OCI-LY7 (cell line): ENCODE results near the gene DOCK9. TPM values are rescaled to one million over a fixed set of nuclear protein-coding genes. Genes with fewer than 3 reads are reported as not detected.

Experiments used
- BruUV-seq: library from RNA; stranded (reverse); fragments of 400-500 nt; replicated peaks from 2 replicates; lab custom pipeline; 2021; lab: Mats Ljungman, UMichigan
- CTCF ChIA-PET: fragments of 300-600 bp; sonication (Branson Sonifier 250); formaldehyde crosslinking; loops from one replicate; lab custom pipeline; 2022; ENCODE audit warnings: antibody characterized with exemption; ENCODE audit not compliant: unreplicated experiment; lab: Charles Lee
- POLR2A ChIA-PET: fragments of 300-600 bp; sonication (Branson Sonifier 250); formaldehyde crosslinking; loops from one replicate; lab custom pipeline; 2022; ENCODE audit warnings: antibody characterized with exemption; lab: Charles Lee
- DNase-seq: peaks from one replicate; pipeline ENCODE4 v3.0.0-alpha.2; 2015; ENCODE audit warnings: low spot score
- H2AFZ ChIP-seq: fragments of 200-600 bp; sonication (generic), shearing (Covaris generic); 2 replicates; pipeline ENCODE4 v1.6.1; 2014; ENCODE audit warnings: mild to moderate bottlenecking, antibody characterized with exemption, low read length, moderate library complexity
- H3K27ac ChIP-seq: fragments of 200-600 bp; sonication (generic); 2 replicates; pipeline ENCODE4 v1.5.1; 2014; ENCODE audit warnings: mixed run types, low read depth, mild to moderate bottlenecking, moderate library complexity, low read length, inconsistent platforms; ENCODE audit not compliant: poor library complexity, severe bottlenecking
- H3K36me3 ChIP-seq: fragments of 200-600 bp; sonication (generic); 2 replicates; pipeline ENCODE4 v1.6.1; 2014; ENCODE audit warnings: mild to moderate bottlenecking, antibody characterized with exemption, low read length, moderate library complexity, mixed read lengths; ENCODE audit not compliant: insufficient read depth
- H3K4me1 ChIP-seq: fragments of 200-600 bp; sonication (generic); 2 replicates; pipeline ENCODE4 v1.5.1; 2014; ENCODE audit warnings: mild to moderate bottlenecking, low read length; ENCODE audit not compliant: insufficient read depth, poor library complexity, severe bottlenecking
- H3K4me2 ChIP-seq: fragments of 200-600 bp; sonication (generic); 2 replicates; pipeline ENCODE4 v1.6.1; 2014; ENCODE audit warnings: mild to moderate bottlenecking, low read length
- H3K4me3 ChIP-seq: fragments of 200-600 bp; sonication (generic); 2 replicates; pipeline ENCODE4 v1.5.1; 2014; ENCODE audit warnings: mild to moderate bottlenecking, low read depth, low read length; ENCODE audit not compliant: poor library complexity, severe bottlenecking
- H3K79me2 ChIP-seq: fragments of 200-600 bp; sonication (generic); 2 replicates; pipeline ENCODE4 v1.6.1; 2016; ENCODE audit warnings: low read depth, mild to moderate bottlenecking, low read length, moderate library complexity, mixed read lengths; ENCODE audit not compliant: insufficient read depth
- H3K9me2 ChIP-seq: fragments of 200-600 bp; sonication (generic); 2 replicates; pipeline ENCODE4 v1.6.1; 2016; ENCODE audit warnings: mild to moderate bottlenecking, low read length, mixed read lengths; ENCODE audit not compliant: insufficient read depth
- H3K9me3 ChIP-seq: fragments of 200-600 bp; sonication (generic); 2 replicates; pipeline ENCODE4 v1.6.1; 2014; ENCODE audit warnings: mild to moderate bottlenecking, mixed run types, low read length, mixed read lengths
- H4K20me1 ChIP-seq: fragments of 200-600 bp; sonication (generic); 2 replicates; pipeline ENCODE4 v1.6.1; 2014; ENCODE audit warnings: mild to moderate bottlenecking, antibody characterized with exemption, low read length, moderate library complexity, mixed read lengths; ENCODE audit not compliant: insufficient read depth
- CTCF ChIP-seq: fragments of 200-600 bp; sonication (generic); conservative IDR thresholded peaks from 2 replicates; pipeline ENCODE4 v1.5.1; 2014; ENCODE audit warnings: mild to moderate bottlenecking, antibody characterized with exemption, low read length, moderate library complexity, mixed read lengths
- EZH2phosphoT487 ChIP-seq: fragments of 200-600 bp; sonication (generic); IDR thresholded peaks from 2 replicates; pipeline ENCODE4 v1.6.1; 2018; ENCODE audit warnings: low read depth, borderline replicate concordance, mild to moderate bottlenecking, mixed run types, antibody characterized with exemption, low read length, moderate library complexity, mixed read lengths
- intact Hi-C: fragments of 100-400 bp; cut with micrococcal nuclease; formaldehyde crosslinking; loops from one replicate; pipeline ENCODE4 v1.10.0; 2022; ENCODE audit not compliant: unreplicated experiment
- total RNA-seq, 2 experiments: library from RNA; depleted of rRNA in 1 of 2; stranded (reverse); fragments of >200 nt in 1 of 2; shearing (Covaris generic) in 1 of 2; gene quantifications; 2 replicates each; pipeline ENCODE4 v1.2.3, GENCODE V29; 2014 to 2022

DOCK9 gene
- total RNA-seq, 2 experiments from 2014 or later, result 24.0 to 28.0 TPM

- H3K79me2 ChIP-seq, result no peaks in the 10 kb centered on the region
Observed at GRCh38 chr13:98869408-98870090, 108.3 kb downstream of the DOCK9 start.

GRCh38 chr13:98868932-98869331 lies 108.9 kb downstream of the DOCK9 start:
- POLR2A ChIA-PET, result no interaction called here
- no peaks in the 10 kb centered on the region for H4K20me1 ChIP-seq

More at GRCh38 chr13:98869408-98870090, 108.3 kb downstream of the DOCK9 start:
- H3K27ac ChIP-seq, result no peak overlapping the region
- CTCF ChIA-PET, result interaction anchor here (0.8 kb wide), 1 partner anchor 287 kb away, joined by 3 read pairs; no protein-coding TSS in a partner anchor
- intact Hi-C loops, result loop anchor here (1.0 kb wide), 1 partner anchor 164 kb away; no protein-coding TSS in a partner anchor
- no peaks in the 10 kb centered on the region for H3K4me1 ChIP-seq
- H3K9me3 ChIP-seq, result 0 out of 2 replicates have a peak, but pooled peaks cover 7% of the 10 kb centered on the region
- no peak overlapping the region for H2AFZ ChIP-seq
- H3K9me2 ChIP-seq, result no peaks in the 10 kb centered on the region
- H4K20me1 ChIP-seq, result no peaks in the 10 kb centered on the region
- no peak overlapping the region for H3K4me2 ChIP-seq
- BruUV-seq, result no TSS peak
- peaks cover 29% of the 10 kb centered on the region for H3K36me3 ChIP-seq
- POLR2A ChIA-PET, result interaction anchor here (1.0 kb wide), 1 partner anchor 20 kb away, joined by 4 read pairs; no protein-coding TSS in a partner anchor
- TF ChIP-seq EZH2phosphoT487 (no peak), CTCF (peak; percentile 66)
- DNase-seq, result peak; percentile 24
- no peak overlapping the region for H3K4me3 ChIP-seq

More at GRCh38 chr13:98868932-98869331, 108.9 kb downstream of the DOCK9 start:
- no peak overlapping the region for H2AFZ ChIP-seq
- no peak for TF ChIP-seq EZH2phosphoT487
- no peak for TF ChIP-seq CTCF
- intact Hi-C loops, result loop anchor here (1.0 kb wide), 1 partner anchor 164 kb away; no protein-coding TSS in a partner anchor
- H3K36me3 ChIP-seq, result peaks cover 23% of the 10 kb centered on the region
- no peaks in the 10 kb centered on the region for H3K9me2 ChIP-seq
- CTCF ChIA-PET, result interaction anchor here (0.8 kb wide), 1 partner anchor 288 kb away, joined by 3 read pairs; no protein-coding TSS in a partner anchor
- no peak overlapping the region for H3K4me3 ChIP-seq
- 0 out of 2 replicates have a peak, but pooled peaks cover 7% of the 10 kb centered on the region for H3K9me3 ChIP-seq
- no peak overlapping the region for H3K27ac ChIP-seq
- no peaks in the 10 kb centered on the region for H3K4me1 ChIP-seq
- no peaks in the 10 kb centered on the region for H3K79me2 ChIP-seq
- BruUV-seq, result no TSS peak
- H3K4me2 ChIP-seq, result no peak overlapping the region
- DNase-seq, result no peak
